NCI-H2107 (cell line): Measurements from ENCODE around the gene GPR61.

Experiments
- DNase-seq: peaks from one replicate; lab custom pipeline; 2025; lab: John Stamatoyannopoulos, UW

Gene GPR61

DNA sequence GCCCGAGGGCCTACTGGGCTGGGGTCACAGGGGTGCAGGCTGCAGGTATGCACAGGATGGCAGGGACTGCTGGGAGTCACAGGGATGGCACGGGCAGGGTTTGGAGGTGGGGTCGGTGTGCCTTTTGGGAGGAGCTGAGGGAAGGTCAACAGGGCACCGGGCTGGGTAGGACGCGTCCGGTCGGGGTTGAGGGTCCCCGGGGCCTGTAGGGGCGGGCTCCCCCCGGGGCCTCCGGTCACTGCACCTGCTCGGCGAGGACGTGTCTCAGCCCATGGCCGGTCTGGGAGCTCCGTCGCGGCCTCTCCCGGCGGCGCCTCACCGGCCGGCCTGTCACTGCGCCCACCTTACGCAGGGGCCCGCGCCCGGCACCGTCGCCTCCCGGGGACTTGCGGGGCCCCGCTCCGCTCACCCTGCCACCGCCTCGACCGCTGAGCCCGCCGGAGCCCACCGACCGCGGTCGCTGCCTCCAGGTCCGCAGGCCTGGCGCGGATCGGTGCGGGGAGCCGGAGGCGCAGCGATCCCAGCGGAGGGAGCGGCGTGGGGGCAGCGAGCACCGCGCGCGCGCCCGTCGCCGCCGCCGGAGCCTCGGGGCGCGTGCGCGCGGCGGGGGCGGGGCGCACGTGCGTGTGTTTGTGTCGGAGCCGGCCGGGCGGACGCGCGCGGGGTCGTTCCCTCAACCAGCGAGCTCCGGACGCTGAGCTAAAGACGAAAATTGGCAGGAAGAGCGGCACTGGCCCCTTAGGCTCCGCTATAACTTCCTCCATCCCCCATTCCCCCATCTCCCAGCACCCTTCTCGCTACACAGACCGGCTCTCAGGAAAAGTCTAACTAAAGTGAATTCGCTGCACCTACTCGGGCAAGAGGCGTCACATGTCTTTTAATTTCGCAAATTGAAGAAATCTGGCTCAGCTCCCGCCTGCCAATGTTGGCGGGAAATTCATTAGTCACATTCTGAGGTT is 30.2 kb upstream of the GPR61 start, which contains the start of gene AMIGO1:
AMIGO1 (minus strand) TSS at position 552 of the 959 bp plus-strand sequence. CDS start 815 bp downstream, outside the sequence.
- DNase-seq: no peak

DNA sequence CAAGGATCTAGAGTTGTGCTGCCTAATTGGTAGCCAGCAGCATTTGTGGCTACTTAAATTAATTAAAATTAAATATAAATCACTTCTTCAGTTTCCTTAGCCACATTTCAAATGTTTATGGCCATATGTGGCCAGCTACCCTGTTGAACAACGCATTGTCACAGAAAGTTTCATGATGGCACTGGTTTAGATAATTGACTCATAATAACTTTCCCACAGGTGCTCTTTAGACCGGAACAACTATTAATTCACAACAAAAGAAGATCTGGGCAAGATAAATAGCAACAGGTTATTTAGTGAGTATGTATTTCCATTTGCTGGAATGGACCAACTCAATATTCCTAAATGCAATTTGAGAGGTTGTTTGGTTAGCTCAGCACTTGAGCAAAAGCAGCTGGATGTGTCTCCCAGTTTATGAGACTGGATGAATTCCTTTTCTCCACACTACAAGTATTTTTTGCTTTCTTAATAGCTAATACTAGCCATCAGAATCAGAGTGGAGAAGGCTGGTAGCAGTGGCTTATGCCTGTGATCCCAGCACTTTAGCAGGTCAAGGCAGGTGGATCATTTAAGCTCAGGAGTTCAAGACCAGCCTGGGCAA is 26.5 kb upstream of the GPR61 start:
- no peak for DNase-seq

DNA sequence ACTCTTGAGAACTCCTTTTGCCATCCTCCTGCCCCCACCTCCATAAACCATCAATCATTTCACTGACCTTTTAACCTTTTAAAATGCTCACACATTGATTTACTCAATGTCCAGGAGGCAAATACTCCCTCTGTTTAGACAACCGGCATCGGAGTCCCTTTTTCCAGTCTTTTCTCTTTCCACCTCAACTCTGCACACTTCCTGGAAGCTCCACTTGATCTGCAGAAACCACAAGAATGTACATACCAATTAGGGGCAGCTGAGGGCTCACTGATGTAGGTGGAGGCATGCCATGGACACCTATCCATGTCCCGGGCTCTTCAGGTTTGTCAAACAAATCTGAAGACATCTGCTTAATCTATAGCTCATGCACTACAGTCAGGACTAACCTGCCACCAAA is 24.8 kb upstream of the GPR61 start:
- DNase-seq: no peak

DNA sequence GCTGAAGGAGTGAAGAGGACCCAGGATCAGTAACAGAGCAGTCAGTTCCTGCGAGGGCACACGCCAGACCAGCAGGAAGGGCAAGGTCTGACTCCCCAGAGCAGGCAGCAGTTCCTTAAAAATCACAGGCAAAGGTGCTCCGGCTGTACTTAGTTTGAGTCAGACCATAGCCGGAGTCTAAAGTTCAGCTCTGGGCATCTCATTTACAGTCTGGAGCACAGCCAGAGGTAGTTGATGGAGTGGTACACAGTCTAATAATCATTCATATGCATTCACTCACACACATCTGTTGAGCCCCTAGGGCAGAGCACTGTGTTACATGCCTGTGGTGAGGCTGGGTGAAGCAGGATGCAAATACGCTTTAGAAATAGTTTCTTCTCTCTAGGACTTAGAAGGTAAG is 22.8 kb upstream of the GPR61 start:
- DNase-seq: no peak

DNA sequence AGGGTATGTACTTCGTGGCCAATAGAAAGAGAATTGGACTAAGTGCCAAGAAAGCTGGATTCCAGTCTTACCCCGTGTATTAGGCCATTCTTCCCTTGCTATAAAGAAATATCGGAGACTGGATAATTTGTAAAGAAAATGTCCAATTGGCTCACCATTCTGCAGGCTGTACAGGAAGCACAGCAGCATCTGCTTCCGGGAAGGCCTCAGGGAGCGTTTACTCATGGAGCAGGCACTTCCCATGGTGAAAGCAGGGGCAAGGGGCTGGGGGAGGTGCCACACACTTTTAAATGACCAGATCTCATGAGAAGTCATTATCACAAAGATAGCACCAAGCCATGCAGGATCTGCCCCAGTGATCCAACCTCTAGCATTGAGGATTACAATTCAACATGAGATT is 22.3 kb upstream of the GPR61 start:
- no peak for DNase-seq

DNA sequence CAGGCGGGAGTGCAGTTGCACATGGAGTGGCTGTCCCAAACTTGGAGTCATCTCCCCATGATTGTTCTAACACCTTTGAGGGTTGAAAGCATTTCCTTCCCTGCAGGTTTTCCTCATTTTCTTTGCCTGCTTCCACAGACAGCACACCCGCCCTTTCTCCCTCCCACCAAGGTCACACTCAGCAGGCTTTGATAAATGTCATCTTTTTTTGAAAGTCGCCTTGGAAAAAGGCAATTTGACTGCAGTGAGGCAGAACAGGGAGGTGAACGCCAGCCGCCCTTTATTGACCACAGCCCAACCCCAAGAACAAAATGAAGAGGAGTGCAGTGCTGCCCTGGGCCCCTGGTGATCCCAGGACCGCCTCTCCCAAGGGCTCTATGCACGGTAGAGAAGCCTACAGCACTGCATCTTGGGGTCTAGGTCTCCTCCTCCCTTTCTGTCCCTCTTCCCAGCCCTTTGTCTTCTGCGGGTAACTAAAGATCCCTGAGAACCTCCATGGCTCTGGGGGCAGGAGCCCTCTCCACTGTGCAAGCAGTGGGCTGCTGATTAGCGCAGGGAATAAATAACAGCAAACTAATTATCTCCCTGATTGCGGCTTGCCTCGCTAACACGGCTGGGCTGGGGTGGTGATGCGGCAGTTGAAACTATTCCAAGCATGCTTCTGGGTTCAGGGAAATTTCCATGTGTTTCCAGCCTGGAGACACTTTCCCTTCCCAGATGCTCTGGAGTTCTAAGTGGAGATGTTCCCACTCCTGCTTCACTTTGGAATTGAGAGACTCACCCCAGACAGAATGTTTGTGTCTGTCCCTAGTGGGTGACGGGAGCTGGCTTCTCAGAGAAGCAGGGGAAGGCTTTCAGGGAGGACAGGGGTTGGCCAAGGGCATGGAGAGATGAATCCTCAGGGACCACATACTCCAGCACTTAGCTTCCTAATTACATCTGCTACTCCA is 18.4 kb upstream of the GPR61 start:
- DNase-seq: no peak

DNA sequence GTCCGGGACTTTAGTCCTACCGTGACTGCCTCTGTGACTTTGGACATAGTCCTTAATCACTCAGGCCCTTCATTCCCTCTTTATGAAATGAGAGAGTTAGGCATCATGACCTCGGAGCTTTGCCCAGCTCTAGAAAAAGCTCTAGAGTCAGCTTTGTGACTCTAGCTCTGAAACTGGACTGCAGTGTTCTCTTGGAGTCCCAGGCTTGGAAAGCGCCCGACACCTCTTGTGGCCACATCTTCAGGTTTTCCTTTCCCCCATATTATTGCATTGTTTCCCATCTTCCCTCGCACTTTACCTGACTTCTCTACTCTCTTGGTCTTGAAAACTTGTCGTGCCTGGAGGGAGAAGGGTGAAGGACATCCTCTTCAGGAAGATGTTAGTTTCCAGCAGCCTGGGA is 17.6 kb upstream of the GPR61 start:
- no peak for DNase-seq

DNA sequence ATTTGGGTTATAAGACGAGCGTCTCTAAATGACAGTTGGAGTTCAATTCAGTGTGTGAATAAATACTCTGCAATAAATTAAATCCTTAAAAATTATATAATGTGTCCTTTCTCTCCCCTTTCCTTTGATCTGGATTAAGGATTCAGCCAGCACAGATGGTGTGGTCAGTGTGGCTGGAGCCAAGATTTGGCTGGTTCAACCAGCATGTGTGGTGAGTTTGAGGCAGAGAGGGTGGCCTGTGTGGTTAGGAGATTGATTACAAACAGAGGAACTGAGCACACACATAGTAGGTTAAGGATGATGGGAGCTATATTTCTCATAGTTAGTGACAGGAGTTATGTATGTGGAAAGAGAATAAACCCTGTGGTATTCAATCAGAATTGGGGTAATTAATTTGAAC is 16.0 kb upstream of the GPR61 start:
- DNase-seq: no peak

DNA sequence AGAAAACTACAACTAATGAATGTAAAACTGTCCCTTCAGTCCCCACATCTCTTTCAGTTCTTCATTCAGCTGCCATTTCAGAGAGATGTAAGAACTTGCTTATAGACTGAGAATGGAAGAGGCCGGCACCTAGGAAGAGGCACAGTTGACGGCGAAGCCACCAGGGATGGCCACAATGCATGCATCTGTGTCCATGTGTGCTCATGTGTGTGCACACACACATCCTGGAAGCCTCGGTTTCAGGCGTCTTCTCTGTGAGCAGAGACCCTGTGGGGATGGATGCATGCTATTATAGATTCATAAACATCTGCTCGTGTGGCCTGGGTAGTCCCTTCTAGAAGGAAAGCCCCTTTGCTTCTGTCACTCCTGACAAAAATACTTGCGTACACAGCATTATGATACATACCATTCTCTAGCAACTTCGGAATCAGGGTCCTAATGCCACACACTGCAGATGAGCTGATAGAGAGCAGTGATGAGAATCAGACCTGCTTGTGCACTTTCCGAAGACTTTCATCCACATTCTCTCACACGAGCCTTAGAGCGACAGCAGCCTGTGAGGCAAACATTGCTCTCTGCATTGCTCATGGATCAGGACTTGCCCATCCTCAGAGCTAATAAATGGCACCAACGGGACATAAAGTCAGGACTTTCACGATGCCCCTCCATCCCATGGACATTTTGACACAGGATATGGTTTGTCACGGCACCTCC is 12.4 kb upstream of the GPR61 start:
- no peak for DNase-seq

DNA sequence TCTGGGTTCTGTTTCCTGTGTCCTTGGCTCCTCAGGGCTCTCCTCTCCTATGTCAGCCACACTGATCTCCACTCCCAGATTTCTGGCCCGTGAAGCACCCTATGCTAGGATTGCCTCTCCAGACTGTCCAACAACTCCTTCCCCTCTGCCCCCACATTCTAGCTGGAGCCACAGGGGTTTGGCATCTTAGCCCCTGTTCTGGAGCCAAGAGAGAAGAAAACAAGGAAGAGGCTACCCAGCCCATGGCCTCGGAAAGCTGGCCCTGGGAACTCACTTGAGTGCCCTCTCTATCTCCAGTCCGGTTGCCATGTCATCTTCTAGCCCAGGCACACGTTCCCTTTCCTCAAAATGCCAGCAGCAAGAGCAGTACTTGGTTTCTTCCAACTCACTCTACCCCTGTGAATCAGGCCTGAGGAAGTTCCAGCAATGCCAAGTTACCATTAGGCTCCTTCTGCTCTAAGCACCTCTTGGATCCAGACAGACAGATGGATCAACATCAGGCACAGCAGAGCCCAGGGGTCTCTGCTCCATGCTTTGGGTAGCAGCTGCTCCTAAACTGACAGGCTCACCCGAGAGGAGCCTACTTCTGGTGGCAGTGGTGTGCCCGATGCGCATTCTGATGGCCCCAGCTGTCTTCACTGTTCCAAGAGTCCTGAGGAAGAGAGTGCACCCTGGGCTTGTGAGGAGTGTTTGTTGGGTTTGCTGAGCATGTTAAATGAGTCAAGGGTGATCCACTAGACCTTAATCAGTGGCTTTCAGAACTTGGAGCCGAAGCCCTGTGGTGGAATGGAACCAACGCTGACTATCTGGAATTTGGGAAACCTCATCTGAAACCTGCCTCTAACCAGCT is 11.6 kb upstream of the GPR61 start:
- DNase-seq: no peak

DNA sequence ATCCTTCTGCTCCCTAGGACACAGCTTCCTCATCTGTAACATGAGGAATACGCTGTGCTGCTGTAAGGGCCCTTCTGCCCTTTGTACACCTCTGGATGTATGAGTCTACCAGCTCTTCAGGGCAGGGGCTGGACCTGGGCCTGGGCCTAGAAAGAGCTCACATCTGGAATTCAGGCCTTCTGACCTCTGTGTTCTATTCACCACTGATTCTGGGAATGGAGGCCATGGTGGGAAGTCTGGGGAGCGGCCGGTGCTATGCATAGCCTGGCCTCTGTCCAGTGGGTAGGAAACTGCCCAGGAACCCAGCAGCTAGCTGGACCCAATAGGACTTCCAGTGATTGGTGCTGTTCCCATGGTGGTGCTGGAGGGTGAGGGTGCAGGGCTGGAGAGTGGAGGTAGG is 11.0 kb upstream of the GPR61 start:
- DNase-seq: no peak

DNA sequence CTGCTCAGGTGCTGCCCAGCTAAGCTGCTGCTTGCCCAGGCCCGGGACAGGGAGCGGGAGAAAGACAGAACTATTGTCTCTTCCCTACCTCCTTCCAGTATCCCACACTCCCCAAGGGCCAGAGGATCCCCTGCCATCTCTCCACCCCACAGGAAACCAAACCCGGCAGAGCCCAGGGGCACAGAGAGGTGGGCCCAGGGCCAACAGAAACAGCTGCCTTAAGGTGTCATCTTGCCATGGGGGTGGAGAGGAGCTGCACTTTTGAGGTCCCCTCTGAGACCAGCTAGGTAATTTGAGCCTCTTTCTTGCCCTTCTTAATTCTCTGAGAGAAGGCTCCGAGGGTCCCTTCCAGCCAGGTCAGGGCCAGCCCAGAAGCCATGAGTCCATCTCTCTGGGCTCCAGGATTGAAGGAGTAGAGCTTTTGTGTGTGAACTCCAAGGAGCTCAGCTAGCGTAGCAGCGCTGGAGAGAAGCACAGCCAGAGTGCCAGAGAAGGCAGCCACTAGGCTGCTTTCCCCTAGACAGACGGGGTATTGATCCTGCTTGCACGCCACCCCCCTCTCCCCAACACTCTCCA is 9.7 kb upstream of the GPR61 start:
- DNase-seq: no peak

DNA sequence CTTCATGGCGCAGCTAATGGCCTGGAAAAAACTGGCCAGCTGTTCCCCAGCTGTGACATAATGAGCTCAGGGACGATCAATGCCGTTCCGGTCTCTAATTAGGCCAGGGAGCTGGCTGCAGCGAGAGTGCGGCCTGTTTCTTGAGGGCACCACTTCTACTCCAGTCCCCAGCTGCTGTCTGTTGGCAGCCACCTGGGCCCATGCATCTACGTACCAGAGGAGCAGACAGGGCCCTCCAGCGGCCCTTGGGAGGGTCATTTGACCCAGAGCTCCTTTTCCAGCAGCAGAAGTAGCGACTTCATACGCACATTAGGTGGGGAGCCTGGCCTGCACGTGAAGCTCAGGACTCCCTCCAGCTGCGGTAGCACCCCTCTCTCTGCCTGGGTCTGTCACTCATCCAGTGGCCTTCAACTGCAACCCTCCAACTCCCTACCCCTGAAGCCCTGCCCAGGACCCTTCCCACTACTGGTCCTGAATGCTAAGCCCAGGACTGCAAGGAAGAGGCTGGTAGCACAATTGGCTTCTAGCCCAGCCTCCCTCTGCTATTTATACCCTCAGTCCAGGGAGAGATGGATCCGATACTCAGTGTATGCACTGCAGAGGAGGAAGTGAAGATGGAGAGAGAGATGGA is 9.1 kb upstream of the GPR61 start:
- no peak for DNase-seq

DNA sequence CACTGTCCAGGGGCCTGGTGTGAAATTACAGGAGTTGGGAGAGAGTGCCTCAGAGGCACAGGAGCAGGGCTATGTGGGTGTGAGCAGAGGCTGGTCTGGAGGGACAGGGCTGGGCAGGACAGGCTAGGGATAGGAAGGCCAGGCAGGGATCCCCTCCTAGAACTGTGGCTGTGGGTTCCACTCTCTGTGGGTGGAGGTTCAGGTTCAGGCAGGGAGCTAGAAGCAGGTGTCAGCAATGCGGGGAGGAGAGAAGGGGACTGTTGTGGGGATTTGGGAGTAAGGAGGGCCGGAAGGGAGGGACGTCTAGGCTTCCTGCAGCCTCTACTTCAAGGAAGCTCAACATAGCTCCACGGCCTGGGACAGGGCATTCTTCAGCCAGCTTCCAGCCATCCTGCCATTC is 8.3 kb upstream of the GPR61 start:
- DNase-seq: no peak

DNA sequence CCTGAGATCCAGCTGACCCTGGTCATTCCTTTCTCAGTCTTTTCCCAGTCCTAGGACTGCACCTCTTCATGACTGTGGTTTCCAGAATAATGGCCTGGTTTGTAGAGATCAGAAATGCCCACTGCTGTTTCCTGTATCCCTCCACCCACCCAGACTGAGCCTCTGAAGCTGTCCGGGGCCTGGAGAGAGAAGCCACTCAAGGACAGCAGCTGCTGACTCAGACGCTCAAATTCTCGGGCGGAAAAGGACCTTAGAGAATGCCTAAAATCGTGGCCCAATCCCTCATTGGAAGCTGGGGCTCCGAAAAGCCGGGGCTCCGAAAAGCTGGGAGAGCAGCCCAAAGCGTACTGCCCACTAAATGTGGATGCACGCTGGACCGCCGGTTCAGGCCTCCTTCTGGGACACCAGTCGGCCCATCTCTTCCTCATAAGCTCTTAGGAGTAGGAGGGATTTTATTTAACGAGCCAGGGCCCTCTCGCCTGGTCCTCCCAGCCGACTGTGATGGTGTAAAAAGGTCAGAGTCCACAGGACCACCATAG is 7.8 kb upstream of the GPR61 start:
- DNase-seq: no peak

DNA sequence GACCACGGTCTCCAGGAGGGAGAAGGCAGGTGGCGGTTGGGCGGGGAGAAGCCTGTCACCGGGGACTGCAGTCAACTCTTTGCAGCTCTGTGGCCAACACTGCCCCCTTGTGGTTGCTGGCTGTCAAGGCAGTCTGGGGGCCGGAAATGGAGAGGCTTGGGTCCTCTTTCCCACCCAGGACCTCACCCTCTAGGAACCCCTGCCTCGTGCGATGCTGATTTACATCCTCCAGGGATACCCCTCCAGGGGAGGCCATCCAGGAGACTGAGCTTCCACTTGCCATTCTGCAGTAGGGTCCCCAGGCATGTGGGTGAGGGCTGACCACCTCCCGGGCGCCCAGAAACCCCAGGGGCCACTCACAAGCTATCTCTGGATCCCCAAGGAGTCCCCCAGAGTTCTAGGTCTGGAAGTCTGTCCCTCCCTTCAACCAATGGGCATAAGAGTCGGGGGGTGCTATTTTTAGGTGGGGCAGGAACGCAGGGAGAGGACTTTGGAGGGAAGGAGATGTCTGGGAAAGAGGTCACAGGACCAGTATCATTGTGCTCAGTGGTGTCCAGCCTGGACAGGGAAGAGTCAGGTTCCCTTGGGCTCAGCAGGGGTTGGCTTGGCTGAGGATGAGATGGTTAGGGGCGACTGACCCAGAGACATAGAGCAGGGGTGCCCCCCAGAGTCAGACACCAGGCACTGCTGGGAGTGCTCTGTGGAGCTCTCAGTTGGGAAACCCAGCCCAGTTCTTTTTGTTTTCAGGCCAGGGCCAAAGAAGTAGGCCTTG is 7.1 kb upstream of the GPR61 start:
- peak; percentile 87 for DNase-seq

DNA sequence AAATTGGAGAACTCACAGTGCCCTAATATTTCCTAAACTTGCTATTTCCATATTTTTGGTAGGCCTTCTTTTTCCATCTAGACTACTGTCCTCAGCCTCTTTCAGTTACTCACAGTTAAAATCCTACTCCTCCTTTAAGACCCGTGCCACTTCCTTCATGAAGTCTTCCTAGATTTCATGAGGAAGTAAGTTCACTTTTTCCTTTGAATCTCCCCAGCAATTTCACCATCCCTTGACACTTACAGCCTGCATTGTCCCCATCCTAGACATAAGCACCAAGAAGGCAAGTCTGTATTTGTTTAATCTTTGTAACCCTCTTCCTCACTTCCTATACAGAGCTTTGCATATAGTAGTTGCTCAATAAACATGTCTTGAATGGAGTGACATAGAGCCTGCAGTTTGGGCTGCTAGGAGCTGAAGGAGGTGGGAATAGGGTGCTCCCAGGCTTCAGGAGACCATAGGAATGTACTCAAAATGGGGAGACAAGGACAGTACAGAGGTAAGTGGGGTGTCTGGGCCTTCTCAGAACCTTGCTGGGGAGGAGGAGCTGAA is 5.3 kb upstream of the GPR61 start:
- DNase-seq: no peak

DNA sequence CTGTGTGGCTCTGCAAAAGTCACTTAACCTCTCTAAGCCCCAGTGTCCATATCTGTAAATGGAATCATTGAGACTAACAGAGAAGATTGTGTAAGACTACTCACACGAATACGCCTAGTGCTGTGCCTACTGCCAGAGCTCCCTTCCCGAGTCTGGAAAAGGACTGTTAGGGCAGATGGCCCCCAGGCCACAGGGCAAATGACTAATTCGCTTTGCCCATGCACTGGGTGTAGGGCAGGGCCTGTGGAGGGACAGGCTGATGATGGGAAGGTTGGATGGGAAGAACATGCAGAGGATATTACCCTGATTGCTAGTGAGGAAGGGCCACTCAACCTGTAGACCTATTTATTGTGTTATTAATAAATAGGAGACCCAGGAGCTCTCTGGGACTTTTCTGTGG is 4.2 kb upstream of the GPR61 start:
- DNase-seq: no peak
